IPS DF 4.7 (cell line): Measurements from ENCODE around the gene RANBP3.

Experiments used
- DNase-seq: peaks from one replicate; pipeline ENCODE4 v3.0.0-alpha.2; 2013; ENCODE audit warnings: low spot score; ENCODE audit errors: extremely low read depth

Gene RANBP3

DNA sequence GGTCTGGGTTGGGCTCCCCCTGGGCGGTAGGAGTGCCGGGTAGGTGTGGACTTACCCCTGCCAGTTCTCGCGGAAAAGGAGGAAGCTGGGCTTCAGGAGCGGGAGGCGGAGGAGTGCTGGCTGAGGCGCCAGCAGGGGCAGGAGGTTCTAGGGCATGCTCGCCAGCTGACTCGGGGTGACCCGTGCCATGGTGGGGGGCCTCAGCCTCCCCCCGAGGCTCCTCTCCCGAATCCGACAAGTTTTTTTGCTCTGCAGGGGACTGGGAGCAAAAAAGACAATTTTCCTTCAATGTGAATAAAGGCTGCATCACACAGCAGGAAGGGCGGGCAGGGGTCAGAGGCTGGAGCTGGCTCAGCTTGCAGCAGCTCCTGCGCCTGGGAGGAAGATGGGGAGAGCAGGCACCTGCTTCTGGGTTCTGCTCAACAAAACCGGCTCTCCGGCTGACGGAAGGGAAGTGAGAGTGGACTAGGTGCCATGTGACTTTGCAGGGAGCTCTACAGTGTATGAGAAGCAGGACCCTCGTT, 26.5 kb downstream of the RANBP3 start:
- DNase-seq, result no peak

DNA sequence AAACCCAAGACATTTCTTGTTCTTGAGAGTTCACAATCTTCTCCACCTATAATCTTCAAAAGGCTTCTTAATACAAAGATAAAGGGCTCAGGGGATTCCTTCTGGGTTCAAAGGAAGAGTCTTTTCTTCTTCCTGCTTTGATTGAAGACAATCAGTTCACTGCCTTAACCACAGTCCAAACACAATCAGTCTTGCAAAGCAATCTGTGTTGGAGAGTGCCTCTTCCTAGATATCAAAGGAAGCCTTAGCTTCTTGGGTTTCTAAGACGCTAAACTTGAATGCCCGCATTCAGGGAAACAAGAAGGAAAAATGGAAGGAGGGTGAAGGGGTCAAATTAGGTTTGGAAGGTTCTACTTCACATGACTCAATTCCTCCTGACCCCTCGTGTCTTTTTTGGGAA, 27.2 kb downstream of the RANBP3 start:
- DNase-seq, result no peak

GRCh38 chr19:5949792-5950305, 28.1 kb downstream of the RANBP3 start:
- DNase-seq, result no peak

GRCh38 chr19:5948752-5949564, 29.0 kb downstream of the RANBP3 start:
- no peak for DNase-seq

GRCh38 chr19:5947435-5947834, 30.5 kb downstream of the RANBP3 start:
- no peak for DNase-seq

GRCh38 chr19:5943623-5944022, 34.3 kb downstream of the RANBP3 start:
- DNase-seq, result no peak

DNA sequence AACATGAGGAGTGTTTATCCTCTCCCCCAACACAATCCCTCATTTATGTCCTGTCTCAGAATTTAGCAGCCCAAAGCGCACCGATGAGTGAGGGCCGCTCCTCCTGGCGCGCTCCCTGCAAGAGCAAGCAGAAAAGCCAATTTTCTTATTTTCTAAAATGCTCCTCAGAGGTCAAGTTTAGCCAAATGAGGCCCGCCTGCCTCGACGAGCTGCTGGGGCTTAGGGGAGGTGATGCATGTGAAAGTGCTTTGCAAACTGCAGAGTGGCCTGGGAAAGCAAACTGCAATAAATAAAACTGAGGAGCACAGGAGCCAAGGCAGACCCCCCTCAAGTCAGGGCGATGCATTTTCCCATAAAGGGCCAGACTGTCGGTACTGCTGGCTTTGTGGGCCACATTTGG, 34.9 kb downstream of the RANBP3 start:
- DNase-seq, result no peak

DNA sequence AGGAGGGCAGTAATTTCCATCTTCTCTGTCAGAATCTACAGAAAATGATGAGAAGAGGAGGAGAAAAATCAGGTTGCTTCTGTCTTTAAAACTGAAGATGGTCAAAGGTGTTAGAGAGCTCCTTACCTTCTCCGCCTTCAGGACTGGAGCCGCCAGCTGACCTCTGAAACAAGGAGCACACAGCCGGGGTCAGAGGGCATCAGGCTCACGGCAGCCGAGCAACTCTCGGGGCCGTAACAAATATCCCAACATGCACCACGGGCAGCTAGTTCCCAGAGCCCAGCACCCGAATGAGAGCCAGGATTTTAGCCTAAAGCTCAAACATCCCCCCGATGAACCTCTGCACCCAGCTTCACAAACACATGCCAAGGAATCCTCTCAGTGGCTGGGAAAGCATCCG, 36.3 kb downstream of the RANBP3 start:
- DNase-seq, result no peak

DNA sequence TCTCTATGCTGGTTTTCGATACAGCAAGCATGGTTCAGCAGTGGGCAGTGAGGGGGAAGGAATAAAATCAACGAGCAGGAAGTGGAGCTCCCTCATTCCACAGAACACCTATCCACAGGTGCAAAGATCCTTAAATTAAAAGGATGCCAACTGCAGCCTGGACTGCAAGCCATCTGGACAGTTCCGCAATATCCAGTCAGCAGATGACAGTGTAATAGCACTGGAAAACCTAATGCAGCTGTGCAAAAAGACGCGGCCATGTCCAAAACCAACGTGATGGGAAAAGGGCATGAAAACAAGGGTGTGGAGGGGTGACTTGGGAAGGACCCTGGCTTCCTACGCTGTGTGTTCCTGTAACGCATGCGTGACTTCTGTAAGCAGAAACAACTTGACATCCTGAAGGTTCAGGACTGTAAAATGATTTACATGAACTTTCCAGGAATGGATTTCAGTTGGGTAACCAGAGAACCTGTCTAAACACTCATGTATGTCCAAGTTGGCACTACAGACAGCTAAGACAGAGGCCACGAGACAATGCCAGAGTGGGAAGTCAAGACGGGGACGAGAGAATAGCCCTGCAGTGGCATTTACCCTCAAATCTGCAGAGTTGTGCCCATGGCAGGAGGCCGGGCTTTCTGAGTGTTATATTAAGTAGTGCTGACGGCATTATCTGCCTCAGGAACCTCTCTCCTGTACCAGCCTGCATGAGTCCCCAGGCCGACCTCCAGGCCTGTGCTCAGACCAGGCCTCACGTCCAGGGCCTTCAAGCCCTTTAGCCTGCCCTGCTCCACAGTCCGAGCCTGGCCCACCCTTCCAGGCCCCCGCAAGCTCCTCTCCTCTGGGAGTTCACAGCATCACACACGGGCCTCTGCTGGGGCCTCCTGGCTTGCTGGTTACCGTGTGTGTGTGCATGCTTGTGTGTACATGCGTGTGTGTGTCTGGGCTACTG, 37.4 kb downstream of the RANBP3 start:
- DNase-seq, result no peak

GRCh38 chr19:5937550-5937949, 40.4 kb downstream of the RANBP3 start:
- DNase-seq, result no peak

GRCh38 chr19:5936292-5936592, 41.7 kb downstream of the RANBP3 start:
- no peak for DNase-seq

- no peak for DNase-seq
These were observed 42.3 kb downstream of the RANBP3 start for GRCh38 chr19:5935473-5936291.

- no peak for DNase-seq
These were observed 43.0 kb downstream of the RANBP3 start for GRCh38 chr19:5934774-5935472.

DNA sequence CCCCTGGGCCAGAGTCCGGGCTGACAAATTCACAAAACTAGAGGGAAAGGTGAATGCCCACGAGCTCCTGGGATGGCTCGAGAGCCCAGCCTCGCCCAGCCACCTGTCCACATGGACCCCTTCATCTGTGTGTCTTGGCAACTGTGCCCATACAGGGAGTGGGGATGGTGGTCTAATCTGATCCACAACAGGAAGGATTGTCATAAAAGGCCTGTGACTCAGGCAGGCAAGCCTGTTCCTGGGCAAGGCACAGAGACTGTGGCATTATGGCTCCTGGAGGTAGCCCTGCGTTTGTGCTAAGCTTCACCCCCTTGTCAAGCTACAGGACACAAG, 43.9 kb downstream of the RANBP3 start:
- DNase-seq, result no peak

DNA sequence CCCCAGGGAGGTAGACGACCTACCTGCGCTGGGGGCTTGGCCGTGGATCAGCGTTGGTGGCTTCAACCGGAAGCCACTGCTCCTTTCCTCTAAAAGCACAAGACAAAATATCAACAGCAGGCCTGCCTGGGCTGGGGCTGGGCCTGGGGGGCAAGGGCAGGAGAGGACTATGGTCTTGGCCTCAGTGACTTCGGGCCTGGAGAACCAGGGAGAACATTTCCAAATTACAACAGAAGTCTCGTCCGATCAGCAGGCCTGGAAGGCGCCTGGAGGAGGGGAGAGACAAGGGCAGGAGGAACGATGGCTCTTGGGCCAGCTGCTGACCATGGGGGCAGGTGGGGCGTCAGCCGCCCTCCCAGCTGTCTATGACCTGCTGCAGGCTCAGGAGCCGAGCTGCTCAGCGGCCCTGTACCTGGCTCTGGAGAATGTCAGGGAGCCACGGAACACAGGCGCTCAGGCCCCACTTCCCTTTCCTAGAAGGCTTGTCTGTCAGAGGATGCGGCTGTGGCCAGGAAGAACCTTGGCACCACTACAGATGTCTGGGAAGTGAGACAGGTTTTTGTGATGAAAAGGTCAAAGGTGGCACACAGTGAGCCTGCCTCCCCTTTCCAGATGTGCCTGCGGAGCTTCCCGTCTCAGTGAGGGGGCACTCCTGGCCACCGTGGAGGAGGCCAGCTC, 44.4 kb downstream of the RANBP3 start:
- no peak for DNase-seq

GRCh38 chr19:5932609-5933262, 45.2 kb downstream of the RANBP3 start:
- no peak for DNase-seq

GRCh38 chr19:5932146-5932545, 45.8 kb downstream of the RANBP3 start:
- DNase-seq, result no peak

DNA sequence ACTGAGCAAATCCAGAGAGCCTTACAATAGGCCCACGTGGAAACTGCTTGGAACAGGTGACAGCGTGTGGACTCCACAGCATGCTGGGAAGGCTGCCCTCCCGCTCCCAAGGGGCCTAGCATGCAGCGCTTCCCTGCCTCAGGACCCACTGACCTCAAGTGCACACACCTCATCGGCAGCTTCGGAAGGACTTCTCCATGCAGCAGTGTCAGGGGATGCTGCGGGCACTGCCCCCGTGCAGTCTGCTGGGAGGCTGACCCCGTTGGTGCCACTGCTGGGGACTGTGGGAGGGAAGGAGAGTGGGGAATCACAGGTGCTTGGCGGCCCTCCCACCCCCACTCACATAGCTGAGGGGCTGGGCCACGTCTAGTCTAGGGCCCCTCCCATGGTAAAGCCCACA, 46.7 kb downstream of the RANBP3 start:
- no peak for DNase-seq

- no peak for DNase-seq
These were observed 48.3 kb downstream of the RANBP3 start for GRCh38 chr19:5929625-5930024.

DNA sequence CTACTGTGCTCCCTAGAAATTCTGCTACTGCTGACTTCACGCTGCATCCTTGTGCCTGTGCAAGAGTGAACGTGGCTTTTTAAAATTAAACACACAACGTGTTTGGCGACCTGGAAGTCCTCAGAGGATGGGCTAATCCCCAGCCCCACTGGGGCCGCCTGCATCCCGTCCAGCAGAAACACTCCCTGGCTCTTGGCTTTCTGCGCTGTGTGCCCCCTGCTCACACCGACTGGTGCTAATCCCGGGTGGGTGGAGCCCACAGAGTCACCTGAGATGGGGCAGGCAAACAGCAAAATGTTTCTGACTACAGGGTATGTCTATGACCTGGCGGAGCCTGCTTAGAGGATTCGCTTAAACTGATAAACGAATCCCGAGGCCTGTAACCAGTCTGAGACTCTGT, 48.8 kb downstream of the RANBP3 start:
- no peak for DNase-seq
